WTC11 (cell line): Measurements from ENCODE around the gene CAD. TPM values are rescaled to one million over a fixed set of nuclear protein-coding genes. Genes with fewer than 3 reads are reported as not detected.

ENCODE experiments used
- ATAC-seq: fragments of 200-7000 bp; cut with Tn5 transposase; 2 replicates; pipeline ENCODE4 v1.10.0; 2021; ENCODE audit warnings: mild to moderate bottlenecking, moderate library complexity
- CTCF ChIA-PET: fragments of 300-600 bp; sonication (Branson Sonifier 250); formaldehyde crosslinking; loops from one replicate; lab custom pipeline; 2021; ENCODE audit warnings: antibody characterized with exemption; lab: Charles Lee
- POLR2A ChIA-PET: fragments of 350-600 bp; sonication (Branson Sonifier 250); formaldehyde crosslinking; loops from one replicate; lab custom pipeline; 2021; ENCODE audit warnings: antibody characterized with exemption; lab: Charles Lee
- DNase-seq: peaks from one replicate; pipeline ENCODE4 v3.0.0; 2021; ENCODE audit warnings: low spot score
- H3K27ac Mint-ChIP-seq: 2 replicates; pipeline ENCODE4 v1.8.0; 2021; ENCODE audit warnings: mixed read lengths
- H3K27me3 Mint-ChIP-seq: 2 replicates; pipeline ENCODE4 v1.8.0; 2021; ENCODE audit warnings: low read depth, mild to moderate bottlenecking, moderate library complexity, mixed read lengths
- H3K36me3 Mint-ChIP-seq: 2 replicates; pipeline ENCODE4 v1.8.0; 2021; ENCODE audit warnings: mixed read lengths
- H3K4me1 Mint-ChIP-seq: 2 replicates; pipeline ENCODE4 v1.8.0; 2022; ENCODE audit warnings: mixed read lengths
- H3K4me3 Mint-ChIP-seq: 2 replicates; pipeline ENCODE4 v1.8.0; 2021; ENCODE audit warnings: mild to moderate bottlenecking, moderate library complexity, mixed read lengths
- H3K9me3 Mint-ChIP-seq: 2 replicates; pipeline ENCODE4 v1.8.0; 2021; ENCODE audit warnings: mixed read lengths
- AR ChIP-seq: fragments of 250-450 bp; sonication (Bioruptor Pico); IDR thresholded peaks from 2 replicates; pipeline ENCODE4 v1.9.0; 2021; ENCODE audit warnings: mild to moderate bottlenecking
- ATF3 ChIP-seq: sonication (generic); formaldehyde crosslinking; conservative IDR thresholded peaks from 2 replicates; pipeline ENCODE4 v1.8.1; 2022; ENCODE audit warnings: mild to moderate bottlenecking, missing genetic modification reagents
- CREB1 ChIP-seq: sonication (generic); formaldehyde crosslinking; IDR thresholded peaks from 2 replicates; pipeline ENCODE4 v1.8.0; 2023; ENCODE audit warnings: mild to moderate bottlenecking, missing genetic modification reagents
- ELF4 ChIP-seq: sonication (generic); formaldehyde crosslinking; IDR thresholded peaks from 2 replicates; pipeline ENCODE4 v1.8.1; 2022; ENCODE audit warnings: low read depth, mild to moderate bottlenecking, moderate library complexity, missing genetic modification reagents
- FOXJ3 ChIP-seq: sonication (generic); formaldehyde crosslinking; IDR thresholded peaks from 2 replicates; pipeline ENCODE4 v1.9.0; 2021; ENCODE audit warnings: missing genetic modification reagents, mild to moderate bottlenecking, borderline replicate concordance
- HMGA2 ChIP-seq: fragments of 250-450 bp; sonication (Bioruptor Pico); IDR thresholded peaks from 2 replicates; pipeline ENCODE4 v1.4.0; 2021; ENCODE audit warnings: mild to moderate bottlenecking, moderate library complexity
- HMGXB4 ChIP-seq: sonication (generic); formaldehyde crosslinking; IDR thresholded peaks from 2 replicates; pipeline ENCODE4 v1.8.1; 2023; ENCODE audit warnings: mild to moderate bottlenecking, moderate library complexity, missing genetic modification reagents
- IRF1 ChIP-seq: sonication (generic); formaldehyde crosslinking; IDR thresholded peaks from 2 replicates; pipeline ENCODE4 v1.8.0; 2023; ENCODE audit warnings: missing genetic modification reagents
- MXD4 ChIP-seq: fragments of 250-450 bp; sonication (Bioruptor Pico); IDR thresholded peaks from 2 replicates; pipeline ENCODE4 v1.8.0; 2021; ENCODE audit warnings: mild to moderate bottlenecking, moderate library complexity, borderline replicate concordance
- NFYB ChIP-seq: sonication (generic); formaldehyde crosslinking; conservative IDR thresholded peaks from 2 replicates; pipeline ENCODE4 v1.8.0; 2022; ENCODE audit warnings: low read depth, missing genetic modification reagents
- NR1H2 ChIP-seq: sonication (generic); formaldehyde crosslinking; IDR thresholded peaks from 2 replicates; pipeline ENCODE4 v1.9.0; 2021; ENCODE audit warnings: mild to moderate bottlenecking, moderate library complexity, missing genetic modification reagents
- RELA ChIP-seq: sonication (generic); formaldehyde crosslinking; IDR thresholded peaks from 2 replicates; pipeline ENCODE4 v1.8.1; 2022; ENCODE audit warnings: missing genetic modification reagents, mild to moderate bottlenecking, borderline replicate concordance
- SOX15 ChIP-seq: fragments of 250-450 bp; sonication (Bioruptor Pico); IDR thresholded peaks from 2 replicates; pipeline ENCODE4 v1.9.0; 2021; ENCODE audit warnings: mild to moderate bottlenecking
- TCF7 ChIP-seq: sonication (generic); formaldehyde crosslinking; IDR thresholded peaks from 2 replicates; pipeline ENCODE4 v1.8.0; 2022; ENCODE audit warnings: mild to moderate bottlenecking, low read depth, missing genetic modification reagents, moderate library complexity
- TEAD4 ChIP-seq: sonication (generic); formaldehyde crosslinking; IDR thresholded peaks from 2 replicates; pipeline ENCODE4 v1.8.0; 2022; ENCODE audit warnings: mild to moderate bottlenecking, missing genetic modification reagents
- ZBTB21 ChIP-seq: sonication (generic); formaldehyde crosslinking; IDR thresholded peaks from 2 replicates; pipeline ENCODE4 v1.8.1; 2023; ENCODE audit warnings: mild to moderate bottlenecking, missing genetic modification reagents, borderline replicate concordance
- ZSCAN18 ChIP-seq: fragments of 250-450 bp; sonication (Bioruptor Pico); IDR thresholded peaks from 2 replicates; pipeline ENCODE4 v2.1.2; 2022; ENCODE audit warnings: mild to moderate bottlenecking, moderate library complexity
- total RNA-seq: library from RNA; stranded (reverse); gene quantifications from 3 replicates; pipeline ENCODE4 v1.2.3, GENCODE V29; 2021
- TF ChIP-seq, protein P1 (sequence below): sonication (generic); formaldehyde crosslinking; IDR thresholded peaks from 2 replicates; pipeline ENCODE4 v1.8.1; 2022; ENCODE audit warnings: low read depth, missing genetic modification reagents, borderline replicate concordance
- TF ChIP-seq, protein P2 (sequence below): fragments of 250-450 bp; sonication (Bioruptor Pico); IDR thresholded peaks from 2 replicates; pipeline ENCODE4 v1.9.0; 2021; ENCODE audit warnings: mild to moderate bottlenecking, borderline replicate concordance

CAD gene
- total RNA-seq, 1 experiment from 2014 or later: 178 TPM

GRCh38 chr2:27204566-27204965 lies 12.6 kb upstream of the CAD start:
- H3K36me3 Mint-ChIP-seq: peaks cover 79% of the 10 kb centered on the region
- H3K27ac Mint-ChIP-seq: no peak overlapping the region
- ATAC-seq (no peak), DNase-seq (no peak)
- no peaks in the 10 kb centered on the region for H3K9me3 Mint-ChIP-seq
- H3K4me3 Mint-ChIP-seq: no peak overlapping the region
- H3K27me3 Mint-ChIP-seq: no peaks in the 10 kb centered on the region
- ChIA-PET CTCF (no interaction called here), POLR2A (no interaction called here)
- no peak for TF ChIP-seq HMGA2 (CRISPR knock-in tag)
- peaks cover 9% of the 10 kb centered on the region for H3K4me1 Mint-ChIP-seq

DNA sequence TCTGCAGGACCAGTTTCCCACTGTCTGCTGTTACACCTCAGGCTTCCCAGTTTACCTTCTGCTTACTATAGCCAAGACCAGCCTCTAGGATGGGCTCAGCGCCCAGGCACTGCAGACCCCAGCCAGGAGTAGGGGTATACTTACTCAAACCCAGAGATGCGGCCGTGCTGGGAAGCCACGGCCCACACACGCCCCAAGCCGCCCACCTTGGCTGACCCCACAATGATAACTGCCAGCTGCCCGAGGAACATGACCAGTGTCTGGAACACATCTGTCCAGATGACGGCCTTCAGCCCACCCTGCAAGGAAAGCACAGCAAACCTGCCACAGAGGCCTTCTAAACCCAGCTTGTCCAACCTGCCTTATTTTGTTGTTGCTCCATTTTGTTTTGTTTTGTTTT lies 12.0 kb upstream of the CAD start:
- no peak overlapping the region for H3K27ac Mint-ChIP-seq
- H3K4me1 Mint-ChIP-seq: peaks cover 16% of the 10 kb centered on the region
- DNase-seq: no peak
- H3K9me3 Mint-ChIP-seq: no peaks in the 10 kb centered on the region
- ATAC-seq: no peak
- ChIA-PET CTCF (no interaction called here), POLR2A (no interaction called here)
- TF ChIP-seq IRF1 (CRISPR knock-in tag) (no peak), ZSCAN18 (CRISPR knock-in tag) (no peak), ATF3 (CRISPR knock-in tag) (no peak), SOX15 (CRISPR knock-in tag) (no peak)
- H3K27me3 Mint-ChIP-seq: no peaks in the 10 kb centered on the region
- peaks cover 85% of the 10 kb centered on the region for H3K36me3 Mint-ChIP-seq
- H3K4me3 Mint-ChIP-seq: no peak overlapping the region

- peaks cover 82% of the 10 kb centered on the region for H3K36me3 Mint-ChIP-seq
- CTCF ChIA-PET: no interaction called here
- no peak for ATAC-seq
- TF ChIP-seq NFYB (CRISPR knock-in tag): no peak
- TF ChIP-seq CREB1 (CRISPR knock-in tag): no peak
- TF ChIP-seq ELF4 (CRISPR knock-in tag): no peak
- TF ChIP-seq NR1H2 (CRISPR knock-in tag): no peak
- no peak for TF ChIP-seq ZBTB21 (CRISPR knock-in tag)
- TF ChIP-seq, protein P1, sequence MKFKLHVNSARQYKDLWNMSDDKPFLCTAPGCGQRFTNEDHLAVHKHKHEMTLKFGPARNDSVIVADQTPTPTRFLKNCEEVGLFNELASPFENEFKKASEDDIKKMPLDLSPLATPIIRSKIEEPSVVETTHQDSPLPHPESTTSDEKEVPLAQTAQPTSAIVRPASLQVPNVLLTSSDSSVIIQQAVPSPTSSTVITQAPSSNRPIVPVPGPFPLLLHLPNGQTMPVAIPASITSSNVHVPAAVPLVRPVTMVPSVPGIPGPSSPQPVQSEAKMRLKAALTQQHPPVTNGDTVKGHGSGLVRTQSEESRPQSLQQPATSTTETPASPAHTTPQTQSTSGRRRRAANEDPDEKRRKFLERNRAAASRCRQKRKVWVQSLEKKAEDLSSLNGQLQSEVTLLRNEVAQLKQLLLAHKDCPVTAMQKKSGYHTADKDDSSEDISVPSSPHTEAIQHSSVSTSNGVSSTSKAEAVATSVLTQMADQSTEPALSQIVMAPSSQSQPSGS (CRISPR knock-in tag): no peak
- TF ChIP-seq FOXJ3: no peak
- TF ChIP-seq HMGXB4 (CRISPR knock-in tag): no peak
- TF ChIP-seq TCF7 (CRISPR knock-in tag): no peak
- TF ChIP-seq AR (CRISPR knock-in tag): no peak
- TF ChIP-seq, protein P2, sequence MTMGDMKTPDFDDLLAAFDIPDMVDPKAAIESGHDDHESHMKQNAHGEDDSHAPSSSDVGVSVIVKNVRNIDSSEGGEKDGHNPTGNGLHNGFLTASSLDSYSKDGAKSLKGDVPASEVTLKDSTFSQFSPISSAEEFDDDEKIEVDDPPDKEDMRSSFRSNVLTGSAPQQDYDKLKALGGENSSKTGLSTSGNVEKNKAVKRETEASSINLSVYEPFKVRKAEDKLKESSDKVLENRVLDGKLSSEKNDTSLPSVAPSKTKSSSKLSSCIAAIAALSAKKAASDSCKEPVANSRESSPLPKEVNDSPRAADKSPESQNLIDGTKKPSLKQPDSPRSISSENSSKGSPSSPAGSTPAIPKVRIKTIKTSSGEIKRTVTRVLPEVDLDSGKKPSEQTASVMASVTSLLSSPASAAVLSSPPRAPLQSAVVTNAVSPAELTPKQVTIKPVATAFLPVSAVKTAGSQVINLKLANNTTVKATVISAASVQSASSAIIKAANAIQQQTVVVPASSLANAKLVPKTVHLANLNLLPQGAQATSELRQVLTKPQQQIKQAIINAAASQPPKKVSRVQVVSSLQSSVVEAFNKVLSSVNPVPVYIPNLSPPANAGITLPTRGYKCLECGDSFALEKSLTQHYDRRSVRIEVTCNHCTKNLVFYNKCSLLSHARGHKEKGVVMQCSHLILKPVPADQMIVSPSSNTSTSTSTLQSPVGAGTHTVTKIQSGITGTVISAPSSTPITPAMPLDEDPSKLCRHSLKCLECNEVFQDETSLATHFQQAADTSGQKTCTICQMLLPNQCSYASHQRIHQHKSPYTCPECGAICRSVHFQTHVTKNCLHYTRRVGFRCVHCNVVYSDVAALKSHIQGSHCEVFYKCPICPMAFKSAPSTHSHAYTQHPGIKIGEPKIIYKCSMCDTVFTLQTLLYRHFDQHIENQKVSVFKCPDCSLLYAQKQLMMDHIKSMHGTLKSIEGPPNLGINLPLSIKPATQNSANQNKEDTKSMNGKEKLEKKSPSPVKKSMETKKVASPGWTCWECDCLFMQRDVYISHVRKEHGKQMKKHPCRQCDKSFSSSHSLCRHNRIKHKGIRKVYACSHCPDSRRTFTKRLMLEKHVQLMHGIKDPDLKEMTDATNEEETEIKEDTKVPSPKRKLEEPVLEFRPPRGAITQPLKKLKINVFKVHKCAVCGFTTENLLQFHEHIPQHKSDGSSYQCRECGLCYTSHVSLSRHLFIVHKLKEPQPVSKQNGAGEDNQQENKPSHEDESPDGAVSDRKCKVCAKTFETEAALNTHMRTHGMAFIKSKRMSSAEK: no peak
- TF ChIP-seq MXD4: no peak
- no peak for TF ChIP-seq RELA (CRISPR knock-in tag)
- TF ChIP-seq TEAD4 (CRISPR knock-in tag): no peak
- peaks cover 16% of the 10 kb centered on the region for H3K4me1 Mint-ChIP-seq
- H3K27me3 Mint-ChIP-seq: no peaks in the 10 kb centered on the region
- POLR2A ChIA-PET: no interaction called here
- no peak overlapping the region for H3K4me3 Mint-ChIP-seq
- no peak for DNase-seq
- H3K27ac Mint-ChIP-seq: no peak overlapping the region
- H3K9me3 Mint-ChIP-seq: no peaks in the 10 kb centered on the region
Measured at GRCh38 chr2:27206346-27206745, 10.8 kb upstream of the CAD start.
